ENCODE results near the gene TMEM86B.

Gene TMEM86B

GRCh38 chr19:55264531-55264930, 36.0 kb upstream of the TMEM86B start:
- Histone ChIP-seq H3K4me2 (no peak overlapping the region), H3K36me3 (ENCODE audit: insufficient read depth) (no peaks in the 10 kb centered on the region), H3K4me3 (IDR thresholded peaks at IDR 0.05; ENCODE audit: insufficient read depth, low read depth, low read length) (no peak overlapping the region), H4K20me1 (ENCODE audit: insufficient read depth) (no peaks in the 10 kb centered on the region), H3K4me1 (ENCODE audit: low read depth, poor library complexity, severe bottlenecking) (peaks cover 10% of the 10 kb centered on the region), H3K9ac (no peak overlapping the region), H3K27ac (no peak overlapping the region), H3K27me3 (ENCODE audit: insufficient read depth, low read depth) (no peaks in the 10 kb centered on the region), H2AFZ (ENCODE audit: low read depth) (no peak overlapping the region), H3K79me2 (ENCODE audit: insufficient read depth, low read depth) (no peaks in the 10 kb centered on the region; the same call in 1 of the 2 replicates)
- TF ChIP-seq CTCF (conservative IDR thresholded peaks at IDR 0.05; ENCODE audit: low read depth, low read length) = no peak

- H2AFZ ChIP-seq (ENCODE audit: low read depth) = no peak overlapping the region
- H3K9ac ChIP-seq = no peak overlapping the region
- TF ChIP-seq CTCF (conservative IDR thresholded peaks at IDR 0.05; ENCODE audit: low read depth, low read length) = no peak
- H4K20me1 ChIP-seq (ENCODE audit: insufficient read depth) = peaks cover 5% of the 10 kb centered on the region; the same call in 1 of the 2 replicates
- H3K36me3 ChIP-seq (ENCODE audit: insufficient read depth) = no peaks in the 10 kb centered on the region
- H3K27me3 ChIP-seq (ENCODE audit: insufficient read depth, low read depth) = no peaks in the 10 kb centered on the region
- no peak overlapping the region for H3K27ac ChIP-seq
- H3K4me2 ChIP-seq = no peak overlapping the region
- peaks cover 9% of the 10 kb centered on the region for H3K79me2 ChIP-seq (ENCODE audit: insufficient read depth, low read depth)
- no peak overlapping the region for H3K4me3 ChIP-seq (IDR thresholded peaks at IDR 0.05; ENCODE audit: insufficient read depth, low read depth, low read length)
- H3K4me1 ChIP-seq (ENCODE audit: low read depth, poor library complexity, severe bottlenecking) = peaks cover 14% of the 10 kb centered on the region
These were observed 33.8 kb upstream of the TMEM86B start for GRCh38 chr19:55262359-55262758.

- TF ChIP-seq CTCF (conservative IDR thresholded peaks at IDR 0.05; ENCODE audit: low read depth, low read length) = no peak
- no peak overlapping the region for H2AFZ ChIP-seq (ENCODE audit: low read depth)
These were observed 33.1 kb upstream of the TMEM86B start for GRCh38 chr19:55261671-55262126.

GRCh38 chr19:55259540-55260210, 31.1 kb upstream of the TMEM86B start:
- Histone ChIP-seq H3K4me1 (ENCODE audit: low read depth, poor library complexity, severe bottlenecking) (peaks cover 31% of the 10 kb centered on the region), H2AFZ (ENCODE audit: low read depth) (peak overlapping the region; percentile 56), H3K4me3 (IDR thresholded peaks at IDR 0.05; ENCODE audit: insufficient read depth, low read depth, low read length) (no peak overlapping the region)

More at GRCh38 chr19:55261671-55262126, 33.1 kb upstream of the TMEM86B start:
- Histone ChIP-seq H4K20me1 (ENCODE audit: insufficient read depth) (peaks cover 5% of the 10 kb centered on the region; the same call in 1 of the 2 replicates), H3K4me2 (no peak overlapping the region), H3K36me3 (ENCODE audit: insufficient read depth) (no peaks in the 10 kb centered on the region), H3K9ac (no peak overlapping the region), H3K4me1 (ENCODE audit: low read depth, poor library complexity, severe bottlenecking) (peaks cover 20% of the 10 kb centered on the region), H3K27ac (no peak overlapping the region), H3K27me3 (ENCODE audit: insufficient read depth, low read depth) (no peaks in the 10 kb centered on the region), H3K79me2 (ENCODE audit: insufficient read depth, low read depth) (peaks cover 15% of the 10 kb centered on the region), H3K4me3 (IDR thresholded peaks at IDR 0.05; ENCODE audit: insufficient read depth, low read depth, low read length) (no peak overlapping the region)

More at GRCh38 chr19:55259540-55260210, 31.1 kb upstream of the TMEM86B start:
- H3K36me3 ChIP-seq (ENCODE audit: insufficient read depth) = no peaks in the 10 kb centered on the region
- peaks cover 11% of the 10 kb centered on the region for H4K20me1 ChIP-seq (ENCODE audit: insufficient read depth)
- H3K27me3 ChIP-seq (ENCODE audit: insufficient read depth, low read depth) = no peaks in the 10 kb centered on the region
- H3K27ac ChIP-seq = peak overlapping the region; percentile 77
- peaks cover 36% of the 10 kb centered on the region for H3K79me2 ChIP-seq (ENCODE audit: insufficient read depth, low read depth)
- peak overlapping the region; percentile 75 for H3K9ac ChIP-seq
- no peak for TF ChIP-seq CTCF (conservative IDR thresholded peaks at IDR 0.05; ENCODE audit: low read depth, low read length)
- peak overlapping the region; percentile 54 for H3K4me2 ChIP-seq

Measured in KMS-11 (cell line).